HG02973 (cell line): ENCODE measurements around the gene SKAP2.

Source experiments
- ATAC-seq: cut with Tn5 transposase; IDR thresholded peaks from one replicate; pipeline ENCODE4 v1.9.1; 2021; ENCODE audit warnings: moderate library complexity; ENCODE audit not compliant: unreplicated experiment

The SKAP2 gene

GRCh38 chr7:26779978-26780595, 84.3 kb downstream of the SKAP2 start:
- ATAC-seq, result no peak

- no peak for ATAC-seq
These were observed 87.0 kb downstream of the SKAP2 start for GRCh38 chr7:26777385-26777784.

GRCh38 chr7:26760501-26760900, 103.9 kb downstream of the SKAP2 start:
- ATAC-seq, result no peak

- ATAC-seq, result no peak
These were observed 105.3 kb downstream of the SKAP2 start for GRCh38 chr7:26759108-26759507.

GRCh38 chr7:26743205-26743604, 121.2 kb downstream of the SKAP2 start:
- ATAC-seq, result no peak

- ATAC-seq, result no peak
These were observed 128.3 kb downstream of the SKAP2 start for GRCh38 chr7:26735976-26736600.

GRCh38 chr7:26729150-26729775, 135.1 kb downstream of the SKAP2 start:
- no peak for ATAC-seq

GRCh38 chr7:26726051-26726450, 138.3 kb downstream of the SKAP2 start:
- ATAC-seq, result no peak

GRCh38 chr7:26724795-26725194, 139.6 kb downstream of the SKAP2 start:
- ATAC-seq, result no peak

GRCh38 chr7:26723129-26723528, 141.3 kb downstream of the SKAP2 start:
- no peak for ATAC-seq

- ATAC-seq, result no peak
These were observed 142.9 kb downstream of the SKAP2 start for GRCh38 chr7:26721450-26721849.

GRCh38 chr7:26718063-26718462, 146.3 kb downstream of the SKAP2 start:
- no peak for ATAC-seq

- ATAC-seq, result no peak
These were observed 150.0 kb downstream of the SKAP2 start for GRCh38 chr7:26714438-26714837.

GRCh38 chr7:26714006-26714405, 150.4 kb downstream of the SKAP2 start:
- no peak for ATAC-seq

- no peak for ATAC-seq
These were observed 155.0 kb downstream of the SKAP2 start for GRCh38 chr7:26709210-26709990.

- no peak for ATAC-seq
These were observed 158.8 kb downstream of the SKAP2 start for GRCh38 chr7:26705567-26705966.

- ATAC-seq, result no peak
These were observed 159.6 kb downstream of the SKAP2 start for GRCh38 chr7:26704786-26705185.

- no peak for ATAC-seq
These were observed 160.4 kb downstream of the SKAP2 start for GRCh38 chr7:26704036-26704435.

- ATAC-seq, result no peak
These were observed 163.5 kb downstream of the SKAP2 start for GRCh38 chr7:26700893-26701292.

GRCh38 chr7:26700386-26700785, 164.0 kb downstream of the SKAP2 start:
- no peak for ATAC-seq

- no peak for ATAC-seq
These were observed 164.6 kb downstream of the SKAP2 start for GRCh38 chr7:26699766-26700165.

- no peak for ATAC-seq
These were observed 165.6 kb downstream of the SKAP2 start for GRCh38 chr7:26698806-26699205.
